Endothelial cell of umbilical vein (primary cell): ENCODE results near the gene SERTAD1. TPM values are rescaled to one million over a fixed set of nuclear protein-coding genes. Genes with fewer than 3 reads are reported as not detected.

Source experiments
- BruUV-seq: library from RNA; stranded (reverse); fragments of 400-500 nt; replicated peaks from 2 replicates; lab custom pipeline; 2021; lab: Mats Ljungman, UMichigan
- CTCF ChIA-PET: fragments of 300-600, 350-600 bp; sonication (Branson Sonifier 250); formaldehyde crosslinking; loops from one replicate; lab custom pipeline; 2021; ENCODE audit warnings: antibody characterized with exemption, inconsistent platforms; lab: Charles Lee
- POLR2A ChIA-PET: fragments of 300-600, 350-600 bp; sonication (Branson Sonifier 250); formaldehyde crosslinking; loops from one replicate; lab custom pipeline; 2021; ENCODE audit warnings: antibody characterized with exemption, inconsistent platforms; lab: Charles Lee
- DNase-seq: peaks from one replicate; pipeline ENCODE4 v3.0.0-alpha.2; 2011; ENCODE audit warnings: low read depth, low spot score
- FAIRE-seq: peaks from 2 replicates; lab custom pipeline; 2011; peaks lifted over from hg19 to GRCh38; lab: Jason Lieb, UNC
- H2AFZ ChIP-seq: 2 replicates; pipeline ENCODE4 v1.6.0; 2012; ENCODE audit warnings: low read depth, low read length, control low read depth, inconsistent platforms
- H3K27ac ChIP-seq: 2 replicates; pipeline ENCODE4 v1.5.1; 2011; ENCODE audit warnings: low read depth, mild to moderate bottlenecking, control low read depth, low read length, moderate library complexity; ENCODE audit not compliant: insufficient read depth
- H3K27me3 ChIP-seq, 2 experiments: 2 replicates each; pipeline versions ENCODE4 v1.6.0 to v1.6.1; 2011; ENCODE audit warnings: low read length in 2 of 2, mixed read lengths in 1 of 2; ENCODE audit not compliant: control insufficient read depth in 2 of 2, insufficient read depth in 2 of 2
- H3K36me3 ChIP-seq, 2 experiments: 2 replicates in 1 of 2; 3 replicates in 1 of 2; pipeline ENCODE4 v1.5.1; 2011; ENCODE audit warnings: low read length in 2 of 2, mild to moderate bottlenecking in 1 of 2, moderate library complexity in 1 of 2; ENCODE audit not compliant: control insufficient read depth in 2 of 2, insufficient read depth in 2 of 2; ENCODE audit errors: extremely low read depth in 1 of 2
- H3K4me1 ChIP-seq: 3 replicates; pipeline ENCODE4 v1.5.1; 2011; ENCODE audit warnings: mild to moderate bottlenecking, low read length; ENCODE audit not compliant: control insufficient read depth, insufficient read depth; ENCODE audit errors: extremely low read depth
- H3K4me2 ChIP-seq: 2 replicates; pipeline ENCODE4 v1.6.1; 2011; ENCODE audit warnings: low read length, control low read depth, mixed read lengths; ENCODE audit not compliant: insufficient read depth
- H3K4me3 ChIP-seq, 3 experiments: fragments of 200-600 bp in 1 of 3; sonication (generic), shearing (Covaris generic) in 1 of 3; replicated peaks in 1 of 3; 2 replicates each; pipeline ENCODE4 v1.5.1; 2011 to 2016; ENCODE audit warnings: control low read depth in 3 of 3, low read length in 3 of 3, mild to moderate bottlenecking in 2 of 3, inconsistent platforms in 1 of 3, low read depth in 1 of 3, moderate library complexity in 1 of 3; ENCODE audit not compliant: insufficient read depth in 1 of 3
- H3K79me2 ChIP-seq: 2 replicates; pipeline ENCODE4 v1.6.0; 2012; ENCODE audit warnings: low read length, inconsistent platforms; ENCODE audit not compliant: control insufficient read depth, insufficient read depth
- H3K9ac ChIP-seq: replicated peaks from 2 replicates; pipeline ENCODE3; 2011; ENCODE audit warnings: low read length, control low read depth; ENCODE audit not compliant: insufficient read depth; ENCODE audit errors: extremely low read depth
- H3K9me1 ChIP-seq: replicated peaks from 3 replicates; pipeline ENCODE4 v1.6.0; 2011; ENCODE audit warnings: mild to moderate bottlenecking, low read length; ENCODE audit not compliant: control insufficient read depth, insufficient read depth; ENCODE audit errors: extremely low read depth
- H3K9me3 ChIP-seq: replicated peaks from 2 replicates; pipeline ENCODE4 v1.5.1; 2012; ENCODE audit warnings: low read length, inconsistent platforms; ENCODE audit not compliant: control insufficient read depth, insufficient read depth
- H4K20me1 ChIP-seq: replicated peaks from 2 replicates; pipeline ENCODE3; 2011; ENCODE audit warnings: mild to moderate bottlenecking, low read length; ENCODE audit not compliant: control insufficient read depth, insufficient read depth; ENCODE audit errors: extremely low read depth
- EZH2 ChIP-seq: IDR thresholded peaks from 2 replicates; pipeline ENCODE4 v1.6.1; 2012; ENCODE audit warnings: borderline replicate concordance, low read depth, mild to moderate bottlenecking, moderate library complexity, low read length, inconsistent platforms; ENCODE audit not compliant: severe bottlenecking
- FOS ChIP-seq: IDR thresholded peaks from 2 replicates; pipeline ENCODE4 v1.6.1; 2011; ENCODE audit warnings: mild to moderate bottlenecking, low read length, moderate library complexity, borderline replicate concordance; ENCODE audit not compliant: insufficient read depth
- GATA2 ChIP-seq: IDR thresholded peaks from 2 replicates; pipeline ENCODE4 v1.7.0; 2011; ENCODE audit warnings: low read depth, mild to moderate bottlenecking, moderate library complexity, mixed read lengths, low read length; ENCODE audit not compliant: insufficient read length, insufficient read depth
- JUN ChIP-seq: IDR thresholded peaks from 2 replicates; pipeline ENCODE4 v1.6.1; 2011; ENCODE audit warnings: borderline replicate concordance, low read depth; ENCODE audit not compliant: insufficient read length, insufficient read depth
- MYC ChIP-seq: IDR thresholded peaks from one replicate; pipeline ENCODE4 v1.6.1; 2011; ENCODE audit warnings: mild to moderate bottlenecking, low read depth, low read length
- POLR2A ChIP-seq: IDR thresholded peaks from 2 replicates; pipeline ENCODE4 v1.6.1; 2012; ENCODE audit warnings: low read depth, mild to moderate bottlenecking, control low read depth, low read length
- POLR2AphosphoS5 ChIP-seq: IDR thresholded peaks from 2 replicates; pipeline ENCODE4 v1.6.1; 2012; ENCODE audit warnings: low read depth, mild to moderate bottlenecking, control low read depth, low read length, moderate library complexity; ENCODE audit not compliant: insufficient read depth
- dilution Hi-C: fragments of 300-500 bp; cut with MboI; formaldehyde crosslinking; loops from one replicate; pipeline ENCODE4 v1.15.0; 2019; ENCODE audit warnings: low sequenced_read_pairs; ENCODE audit not compliant: extremely low pct_ligation_motif_present
- intact Hi-C: fragments of 100-400 bp; cut with micrococcal nuclease; formaldehyde crosslinking; loops from one replicate; pipeline ENCODE4 v1.10.0; 2022
- polyA plus RNA-seq, 4 experiments: library from polyadenylated mRNA; depleted of rRNA in 3 of 4; stranded (reverse) in 3 of 4; unstranded in 1 of 4; fragments of >200 nt; gene quantifications; 2 replicates each; pipeline versions ENCODE4 v1.2.1 to v1.2.3, GENCODE V29; 2011 to 2012; ENCODE audit warnings: missing spikeins in 1 of 4
- total RNA-seq: library from RNA; stranded (reverse); gene quantifications from 2 replicates; pipeline ENCODE4 v1.2.3, GENCODE V29; 2021
- TF ChIP-seq, protein P1 (sequence below): IDR thresholded peaks from 2 replicates; pipeline ENCODE4 v1.6.1; 2011; ENCODE audit not compliant: insufficient read depth, insufficient read length
- TF ChIP-seq, protein P2 (sequence below), 2 donors: IDR thresholded peaks; 1 replicate in 1 of 2; 2 replicates in 1 of 2; pipeline ENCODE4 v1.5.1; 2011; ENCODE audit warnings: low read length in 2 of 2, mild to moderate bottlenecking in 2 of 2, moderate library complexity in 2 of 2, control low read depth in 1 of 2, inconsistent platforms in 1 of 2, low read depth in 1 of 2; ENCODE audit not compliant: insufficient read depth in 1 of 2; ENCODE audit errors: extremely low read depth in 1 of 2

SERTAD1 gene
- total and polyA plus RNA-seq, 2 donors (not counting 3 experiments of a cell fraction or from before 2014, with no cell fraction given) = 8.8 to 15.3 TPM

DNA sequence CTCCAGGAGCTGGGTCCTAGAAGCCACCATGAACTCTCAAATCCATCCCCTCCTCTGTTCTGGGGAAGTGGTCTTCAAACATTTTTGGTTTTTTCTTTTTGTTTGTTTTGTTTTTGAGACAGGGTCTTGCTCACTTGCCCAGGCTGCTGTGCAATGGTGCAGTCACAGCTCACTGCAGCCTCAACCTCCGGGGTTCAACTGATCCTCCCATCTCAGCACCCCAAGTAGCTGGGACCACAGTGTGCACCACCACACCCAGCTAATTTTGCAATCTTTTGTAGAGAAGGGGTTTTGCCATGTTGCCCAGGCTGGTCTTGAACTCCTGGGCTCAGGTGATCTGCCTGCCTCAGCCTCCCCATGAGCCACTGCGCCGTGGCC is 32.8 kb upstream of the SERTAD1 start:
- ChIA-PET POLR2A (no interaction called here), CTCF (no interaction called here)

More for the DNA sequence above, 32.8 kb upstream of the SERTAD1 start:
- H3K9me1 ChIP-seq = no peaks in the 10 kb centered on the region
- no peak overlapping the region for H3K9ac ChIP-seq
- BruUV-seq = no TSS peak
- no peak for DNase-seq
- no peak for FAIRE-seq
- no peaks in the 10 kb centered on the region for H3K36me3 ChIP-seq
- H2AFZ ChIP-seq = no peak overlapping the region
- no peaks in the 10 kb centered on the region for H3K27me3 ChIP-seq
- H3K4me3 ChIP-seq = no peak overlapping the region
- no peaks in the 10 kb centered on the region for H3K79me2 ChIP-seq
- dilution Hi-C loops = no loop called here
- TF ChIP-seq GATA2 = no peak
- TF ChIP-seq, protein P1, sequence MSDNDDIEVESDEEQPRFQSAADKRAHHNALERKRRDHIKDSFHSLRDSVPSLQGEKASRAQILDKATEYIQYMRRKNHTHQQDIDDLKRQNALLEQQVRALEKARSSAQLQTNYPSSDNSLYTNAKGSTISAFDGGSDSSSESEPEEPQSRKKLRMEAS = no peak
- no peak for TF ChIP-seq POLR2A
- TF ChIP-seq EZH2 = no peak
- TF ChIP-seq FOS = no peak
- no peak for TF ChIP-seq JUN
- no peak for TF ChIP-seq POLR2AphosphoS5
- TF ChIP-seq, protein P2, sequence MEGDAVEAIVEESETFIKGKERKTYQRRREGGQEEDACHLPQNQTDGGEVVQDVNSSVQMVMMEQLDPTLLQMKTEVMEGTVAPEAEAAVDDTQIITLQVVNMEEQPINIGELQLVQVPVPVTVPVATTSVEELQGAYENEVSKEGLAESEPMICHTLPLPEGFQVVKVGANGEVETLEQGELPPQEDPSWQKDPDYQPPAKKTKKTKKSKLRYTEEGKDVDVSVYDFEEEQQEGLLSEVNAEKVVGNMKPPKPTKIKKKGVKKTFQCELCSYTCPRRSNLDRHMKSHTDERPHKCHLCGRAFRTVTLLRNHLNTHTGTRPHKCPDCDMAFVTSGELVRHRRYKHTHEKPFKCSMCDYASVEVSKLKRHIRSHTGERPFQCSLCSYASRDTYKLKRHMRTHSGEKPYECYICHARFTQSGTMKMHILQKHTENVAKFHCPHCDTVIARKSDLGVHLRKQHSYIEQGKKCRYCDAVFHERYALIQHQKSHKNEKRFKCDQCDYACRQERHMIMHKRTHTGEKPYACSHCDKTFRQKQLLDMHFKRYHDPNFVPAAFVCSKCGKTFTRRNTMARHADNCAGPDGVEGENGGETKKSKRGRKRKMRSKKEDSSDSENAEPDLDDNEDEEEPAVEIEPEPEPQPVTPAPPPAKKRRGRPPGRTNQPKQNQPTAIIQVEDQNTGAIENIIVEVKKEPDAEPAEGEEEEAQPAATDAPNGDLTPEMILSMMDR (IDR thresholded peaks at IDR 0.05; ENCODE audit: extremely low read depth in 1 of 2, insufficient read depth in 1 of 2, low read depth in 1 of 2, low read length in 2 of 2) = no peak
- no peak for TF ChIP-seq MYC
- no peaks in the 10 kb centered on the region for H3K4me1 ChIP-seq
- H3K9me3 ChIP-seq = no peaks in the 10 kb centered on the region
- H3K27ac ChIP-seq = no peak overlapping the region
- intact Hi-C loops = no loop called here
- no peak overlapping the region for H3K4me2 ChIP-seq
- no peaks in the 10 kb centered on the region for H4K20me1 ChIP-seq
